Left cardiac atrium (tissue), 4 donors: ENCODE results near the gene STEAP4. TPM values are rescaled to one million over a fixed set of nuclear protein-coding genes. Genes with fewer than 3 reads are reported as not detected.
A peak's percentile ranks its signal among the peaks of the same experiment; 100 is the strongest.

ENCODE experiments used
- ATAC-seq, 2 donors: fragments of 200-7000 bp; cut with Tn5 transposase; one replicate each; pipeline ENCODE4 v1.9.1; 2020; ENCODE audit warnings: mild to moderate bottlenecking in 2 of 2, moderate library complexity in 2 of 2
- DNase-seq: peaks from one replicate; pipeline ENCODE4 v3.0.0-alpha.2; 2020
- intact Hi-C, 2 donors: fragments of 100-400 bp; cut with DNase I; formaldehyde crosslinking; loops; one replicate each; pipeline versions ENCODE4 v1.14.1 to v1.15.1; 2022 to 2023
- total RNA-seq, 2 donors: library from RNA; stranded (reverse); fragmentation: NEBNext Ultra II Directional; extraction: Animal tissue kit (Norgen Biotek cat#: 25700); gene quantifications; one replicate each; pipeline ENCODE4 v1.2.1, GENCODE V29; 2021
- donor health status: DM: no; HTN: yes; CAD: no.
- donor health status: DM: no; HTN: yes; CAD: no; lungs with severe emphysema.
- donor health status: DM: yes; HTN: yes; CAD: no.
- donor health status: Dilated cardiomyopathy.

Gene STEAP4
- total RNA-seq, 2 donors from 2014 or later = 53.3 to 105 TPM

DNA sequence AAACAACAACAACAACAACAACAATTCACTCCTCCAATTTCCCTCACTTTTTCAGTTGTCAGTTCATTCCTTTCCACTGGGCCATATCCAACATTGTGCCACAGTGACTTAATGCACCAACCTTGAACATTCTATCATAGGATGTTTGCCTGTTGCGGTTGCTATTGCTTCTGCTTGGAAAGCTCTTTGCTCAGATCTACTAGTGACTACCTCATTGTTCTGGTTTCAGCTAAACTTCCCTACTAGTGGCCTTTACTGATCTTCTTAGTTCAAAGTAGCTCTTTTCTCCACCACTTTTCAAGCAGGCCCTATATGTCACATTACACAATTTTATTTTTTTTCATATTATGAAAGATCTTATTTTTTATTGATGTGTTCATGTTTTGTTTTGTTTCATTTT lies 9.8 kb upstream of the STEAP4 start:
- DNase-seq (no peak), ATAC-seq (no peak)
- intact Hi-C loops = no loop called here

DNA sequence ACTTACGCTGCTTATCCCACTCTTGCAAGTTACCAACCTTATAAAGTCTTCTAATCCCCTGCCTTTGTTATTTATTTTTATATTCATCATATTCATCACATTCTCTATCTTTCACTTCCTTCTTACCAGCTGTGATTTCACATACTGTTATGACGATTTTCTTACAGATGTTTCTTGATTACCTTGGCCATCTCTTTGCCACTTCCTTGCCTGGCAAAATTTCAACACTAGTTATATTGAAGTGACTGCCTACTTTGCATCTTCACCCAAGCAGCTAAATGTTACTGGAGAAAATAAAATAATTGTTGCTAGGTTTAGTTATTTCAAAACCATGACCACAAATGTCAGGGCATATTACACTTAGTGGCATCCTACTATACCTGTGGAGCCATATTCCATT lies 8.8 kb upstream of the STEAP4 start:
- intact Hi-C loops = no loop called here
- no peak for ATAC-seq
- DNase-seq = no peak

- DNase-seq (no peak), ATAC-seq (peak; percentile 20 to 33)
- intact Hi-C loops = no loop called here
These were observed 7.4 kb upstream of the STEAP4 start for GRCh38 chr7:88314061-88314491.

- ATAC-seq (peak; percentile 82 to 92), DNase-seq (peak; percentile 83)
- intact Hi-C loops = no loop called here
These were observed 5.5 kb upstream of the STEAP4 start for GRCh38 chr7:88312061-88312663.

- intact Hi-C loops = no loop called here
- DNase-seq = no peak
- peak in 1 of 2 donors; percentile 10 for ATAC-seq
These were observed 5.0 kb upstream of the STEAP4 start for GRCh38 chr7:88311675-88312036.

- ATAC-seq (no peak), DNase-seq (no peak)
- intact Hi-C loops = no loop called here
These were observed 4.4 kb upstream of the STEAP4 start for GRCh38 chr7:88310956-88311674.

GRCh38 chr7:88309819-88310218 lies 3.1 kb upstream of the STEAP4 start:
- intact Hi-C loops = no loop called here
- ATAC-seq = peak in 1 of 2 donors; percentile 27
- DNase-seq = no peak

DNA sequence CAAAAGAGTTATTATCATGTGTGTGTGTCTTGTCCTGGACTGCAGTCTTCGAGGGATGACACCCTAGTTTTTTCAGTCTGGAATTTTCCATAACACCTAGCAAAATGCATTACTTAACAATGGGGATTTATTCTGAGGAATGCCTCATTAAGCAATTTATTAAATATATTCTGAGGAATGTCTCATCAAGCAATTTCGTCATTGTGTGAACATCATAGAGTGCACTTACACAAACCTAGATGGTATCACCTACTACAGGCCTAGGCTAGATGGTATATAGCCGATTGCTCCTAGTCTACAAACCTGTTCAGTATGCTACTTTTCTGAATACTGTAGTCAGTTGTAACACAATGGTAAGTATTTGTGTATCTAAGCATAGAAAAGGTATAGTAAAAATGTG lies 1.1 kb upstream of the STEAP4 start:
- intact Hi-C loops = no loop called here

GRCh38 chr7:88307412-88307811 lies 718 bp upstream of the STEAP4 start:
- DNase-seq (no peak), ATAC-seq (peak in 1 of 2 donors; percentile 6)
- intact Hi-C loops = no loop called here

More for the DNA sequence above, 1.1 kb upstream of the STEAP4 start:
- no peak for ATAC-seq
- no peak for DNase-seq

GRCh38 chr7:88305044-88305443 lies 1.6 kb downstream of the STEAP4 start:
- intact Hi-C loops = no loop called here
- DNase-seq (no peak), ATAC-seq (no peak)

DNA sequence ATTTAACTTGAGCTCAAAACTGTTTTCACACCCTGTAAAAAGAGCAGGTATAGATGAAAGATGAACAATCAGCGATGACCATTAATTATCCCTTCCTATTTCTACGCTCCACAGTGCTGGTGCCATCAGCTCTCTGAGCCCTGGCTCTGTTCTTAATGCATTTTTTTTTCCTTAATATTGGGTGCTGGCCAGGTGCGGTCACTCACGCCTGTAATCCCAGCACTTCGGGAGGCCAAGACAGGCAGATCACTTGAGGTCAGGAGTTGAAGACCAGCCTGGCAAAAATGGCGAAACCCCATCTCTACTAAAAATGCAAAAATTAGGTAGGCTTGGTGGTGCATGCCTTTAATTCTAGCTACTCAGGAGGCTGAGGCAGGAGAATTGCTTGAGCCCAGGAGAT lies 4.2 kb downstream of the STEAP4 start:
- peak; percentile 35 to 43 for ATAC-seq
- intact Hi-C loops = no loop called here
- DNase-seq = no peak

DNA sequence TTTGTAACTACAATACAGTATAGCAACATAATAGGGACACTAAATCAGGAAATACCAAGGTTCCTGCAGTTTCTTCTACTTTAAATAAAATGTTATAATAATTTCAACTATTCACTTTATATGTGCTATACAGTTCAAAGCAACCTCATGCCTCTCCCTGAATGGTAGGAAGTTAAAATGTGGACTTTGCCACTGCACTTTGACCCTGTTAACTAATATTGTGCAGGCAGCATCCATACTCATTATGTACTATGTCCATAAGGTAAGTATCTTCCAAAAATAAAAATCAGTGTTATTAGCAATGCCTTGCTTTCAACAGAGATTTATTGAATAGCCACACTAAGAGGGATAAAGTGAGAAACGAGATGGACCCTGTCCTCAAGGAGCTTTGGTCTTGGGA lies 4.8 kb downstream of the STEAP4 start:
- DNase-seq (no peak), ATAC-seq (no peak)
- intact Hi-C loops = no loop called here

- DNase-seq (no peak), ATAC-seq (no peak)
- intact Hi-C loops = no loop called here
These were observed 6.2 kb downstream of the STEAP4 start for GRCh38 chr7:88300401-88300945.

DNA sequence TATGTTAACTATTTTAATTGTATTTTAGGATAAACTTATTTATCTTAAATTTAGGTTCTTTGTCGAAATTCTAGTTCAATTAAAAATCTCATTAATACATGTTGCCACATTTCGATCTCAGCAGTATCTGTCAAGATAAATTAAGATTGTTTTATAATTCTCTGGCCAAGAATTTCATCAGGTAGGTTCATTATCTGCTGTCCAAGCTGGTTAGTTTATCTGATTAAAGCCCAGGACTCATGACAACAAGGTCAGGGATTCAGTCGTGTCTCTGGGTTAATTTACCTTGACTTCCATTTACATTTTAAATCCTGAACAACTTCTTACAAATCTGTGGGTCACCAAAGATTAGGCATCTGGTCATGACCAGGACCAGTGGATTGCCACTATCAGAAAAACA lies 7.6 kb downstream of the STEAP4 start:
- ATAC-seq (no peak), DNase-seq (no peak)
- intact Hi-C loops = no loop called here

- ATAC-seq (no peak), DNase-seq (no peak)
- intact Hi-C loops = no loop called here
These were observed 12.8 kb downstream of the STEAP4 start for GRCh38 chr7:88293866-88294265.

GRCh38 chr7:88291398-88292173 lies 15.1 kb downstream of the STEAP4 start:
- DNase-seq (no peak), ATAC-seq (no peak)
- intact Hi-C loops = no loop called here

DNA sequence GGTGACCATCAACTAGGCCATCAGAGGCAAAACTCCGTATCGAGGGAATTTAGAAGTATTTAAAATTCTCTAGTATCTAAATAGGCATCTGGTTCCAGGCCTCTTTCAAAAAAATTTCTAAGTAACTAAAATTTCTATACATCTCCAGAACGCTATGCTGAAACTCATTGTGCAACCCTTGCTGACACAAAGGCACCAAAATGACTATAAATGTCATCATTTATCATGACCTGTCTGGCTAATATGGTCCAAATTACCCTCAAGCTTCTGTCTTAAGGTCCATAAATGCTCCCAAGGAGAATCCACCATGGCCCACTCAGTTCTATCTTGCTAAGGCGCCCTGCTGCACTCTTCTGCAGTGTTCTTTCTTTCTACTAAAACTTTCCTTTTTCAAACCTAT lies 16.2 kb downstream of the STEAP4 start:
- intact Hi-C loops = no loop called here
- no peak for ATAC-seq
- DNase-seq = no peak

GRCh38 chr7:88289564-88290025 lies 17.1 kb downstream of the STEAP4 start:
- DNase-seq (no peak), ATAC-seq (no peak)
- intact Hi-C loops = no loop called here

- ATAC-seq (no peak), DNase-seq (no peak)
- intact Hi-C loops = no loop called here
These were observed 24.9 kb downstream of the STEAP4 start for GRCh38 chr7:88281749-88282148.

DNA sequence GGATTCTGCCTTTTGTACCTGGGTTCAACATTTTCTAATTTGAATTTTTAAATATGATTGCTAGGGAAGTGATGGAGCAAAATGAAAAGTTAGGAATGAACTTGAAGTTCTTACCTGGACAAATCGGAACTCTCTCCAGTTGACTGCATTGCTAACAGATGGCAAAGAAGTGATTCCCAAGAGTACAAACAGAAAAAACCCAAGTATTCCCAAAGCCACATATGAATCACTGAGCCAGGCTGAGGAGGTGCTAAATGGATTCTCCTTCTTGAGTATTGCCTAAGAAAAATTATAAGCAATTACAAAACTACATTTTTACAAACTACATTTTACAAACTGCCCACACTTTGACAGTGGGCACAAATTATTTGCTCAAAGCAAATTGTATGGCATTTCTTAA lies 25.9 kb downstream of the STEAP4 start:
- no peak for DNase-seq
- no peak for ATAC-seq
- intact Hi-C loops = no loop called here
